Kidney glomerular epithelial cell (primary cell): ENCODE data around the gene PAPSS2.
"Not testable (repeated sequence)": the region's sequence is repeated elsewhere in the genome, so short reads cannot be mapped to it uniquely, and the experiment has no call there.

Experiments
- DNase-seq: peaks from one replicate; lab custom pipeline; 2025; lab: John Stamatoyannopoulos, UW

The PAPSS2 gene

DNA sequence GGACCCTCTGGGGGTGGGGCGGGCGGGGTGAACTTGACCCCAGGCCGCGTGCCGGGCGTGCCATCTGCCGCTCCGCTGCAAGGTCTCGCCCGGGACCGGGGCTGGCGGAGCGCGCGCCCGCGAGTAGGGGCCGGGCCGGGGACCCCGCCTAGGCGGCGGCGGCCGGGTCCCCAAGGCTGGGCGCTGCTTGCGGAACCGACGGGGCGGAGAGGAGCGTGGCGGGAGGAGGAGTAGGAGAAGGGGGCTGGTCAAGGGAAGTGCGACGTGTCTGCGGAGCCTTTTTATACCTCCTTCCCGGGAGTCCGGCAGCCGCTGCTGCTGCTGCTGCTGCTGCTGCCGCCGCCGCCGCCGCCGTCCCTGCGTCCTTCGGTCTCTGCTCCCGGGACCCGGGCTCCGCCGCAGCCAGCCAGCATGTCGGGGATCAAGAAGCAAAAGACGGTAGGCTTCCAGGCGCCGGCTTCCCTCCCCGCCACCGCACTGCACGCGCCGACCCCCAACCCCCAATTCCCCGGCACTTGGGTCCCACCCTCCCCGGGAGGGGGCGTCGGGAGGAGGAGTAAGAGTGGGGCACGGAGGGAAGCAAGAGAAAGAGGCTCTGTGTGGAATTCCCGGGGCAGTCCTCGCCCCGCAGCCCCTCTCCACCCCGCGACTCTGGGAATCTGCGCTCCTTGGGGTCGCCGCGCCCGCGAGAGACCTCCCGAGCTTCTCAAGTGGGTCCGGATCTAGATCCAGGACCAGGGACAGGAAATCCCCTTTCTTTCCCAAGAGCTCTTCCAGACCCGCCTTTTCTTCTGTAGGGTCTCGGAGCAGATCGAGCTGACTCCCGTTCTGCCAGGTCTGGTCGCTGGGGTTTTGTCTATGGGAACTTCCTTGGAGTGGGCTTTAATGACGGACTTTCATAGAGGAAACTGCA is at the start of gene PAPSS2:
Gene PAPSS2 (plus strand): TSS at position 308 of the 913 bp plus-strand sequence. CDS start 104 bp downstream, at position 412.
- DNase-seq = peak; percentile 24

DNA sequence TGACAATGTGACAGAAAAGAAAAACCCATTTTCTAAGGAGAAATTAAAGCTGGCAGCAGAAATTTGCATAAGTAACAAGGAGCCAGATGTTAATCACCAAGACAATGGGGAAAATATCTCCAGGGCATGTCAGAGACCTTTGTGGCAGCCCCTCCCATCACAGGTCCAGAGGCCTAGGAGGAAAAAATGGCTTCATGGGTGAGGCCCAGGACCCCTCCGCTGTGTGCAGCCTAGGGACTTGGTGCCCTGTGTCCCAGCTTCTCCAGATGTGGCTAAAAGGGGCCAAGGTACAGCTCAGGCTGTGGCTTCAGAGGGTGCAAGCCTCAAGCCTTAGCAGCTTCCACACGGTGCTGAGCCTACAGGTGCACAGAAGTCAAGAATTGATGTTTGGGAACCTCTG is 48.3 kb upstream of the PAPSS2 start:
- not testable (repeated sequence) for DNase-seq

DNA sequence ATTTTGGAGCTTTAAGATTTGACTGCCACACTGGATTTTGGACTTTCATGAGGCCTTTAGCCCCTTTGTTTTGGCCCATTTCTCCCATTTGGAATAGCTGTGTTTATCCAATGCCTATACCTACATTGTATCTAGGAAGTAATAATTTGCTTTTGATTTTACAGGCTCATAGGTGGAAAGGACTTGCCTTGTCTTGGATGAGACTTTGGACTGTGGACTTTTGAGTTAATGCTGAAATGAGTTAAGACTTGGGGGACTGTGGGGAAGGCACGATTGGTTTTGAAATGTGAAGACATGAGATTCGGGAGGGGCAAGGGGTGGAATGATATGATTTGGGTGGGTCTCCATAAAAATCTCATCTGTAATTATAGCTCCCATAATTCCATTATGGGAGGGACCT is 47.6 kb upstream of the PAPSS2 start:
- DNase-seq = no peak

DNA sequence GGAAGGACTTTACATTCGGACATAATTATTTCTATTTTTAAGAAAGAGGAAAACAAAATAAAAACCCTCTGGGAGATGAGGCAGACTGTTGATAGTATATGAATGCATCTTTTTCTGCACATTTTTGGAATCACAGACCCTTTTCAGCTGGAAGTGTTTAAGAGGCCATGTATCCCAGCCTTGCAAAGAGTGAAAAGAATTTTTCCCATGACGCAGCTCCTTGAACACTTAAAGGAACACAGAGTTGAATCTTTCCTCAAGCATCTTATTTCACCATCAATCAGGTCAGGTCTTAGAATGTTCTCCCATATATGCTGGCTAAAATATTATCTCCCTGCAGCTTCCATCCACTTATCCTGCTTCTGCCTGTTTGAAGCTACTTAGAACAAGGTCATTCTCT is 45.9 kb upstream of the PAPSS2 start:
- no peak for DNase-seq

DNA sequence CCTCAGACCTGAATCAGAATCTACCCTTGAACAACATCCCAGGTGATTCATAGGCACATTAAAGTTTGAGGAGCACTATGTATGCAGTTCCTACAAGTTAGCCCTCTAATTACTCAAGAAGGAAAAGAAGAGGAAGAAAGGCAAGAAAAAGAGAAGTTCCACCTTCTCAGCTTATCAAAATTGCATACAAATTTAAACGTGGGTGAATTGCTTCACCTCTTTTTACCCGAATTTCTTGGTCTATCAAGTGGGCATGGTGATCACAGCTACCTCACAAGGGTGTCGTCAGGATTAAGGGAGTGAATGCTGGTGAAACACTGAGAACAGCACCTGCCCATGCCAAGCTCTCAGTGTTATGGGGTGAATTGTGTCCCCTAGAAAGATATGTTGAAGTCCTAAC is 43.8 kb upstream of the PAPSS2 start:
- DNase-seq = no peak

DNA sequence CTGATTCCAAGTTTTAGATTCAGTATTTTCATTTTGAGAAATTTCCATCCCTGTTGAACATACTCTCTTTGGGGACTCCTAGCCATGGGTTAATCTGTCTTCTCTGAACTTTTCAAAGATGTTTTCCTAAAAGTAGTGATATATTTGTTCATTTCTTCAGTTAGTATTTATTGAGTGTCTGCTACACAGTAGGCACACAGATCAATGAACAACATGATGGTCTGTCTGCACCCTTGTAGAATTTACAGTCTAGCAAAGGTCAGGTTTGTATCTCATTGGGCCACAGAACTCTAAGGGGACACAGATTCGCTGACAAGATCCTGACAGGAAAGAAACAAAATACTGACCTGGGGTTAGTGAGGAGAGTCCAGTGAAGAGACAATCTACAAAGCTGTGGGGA is 42.2 kb upstream of the PAPSS2 start:
- DNase-seq = no peak

DNA sequence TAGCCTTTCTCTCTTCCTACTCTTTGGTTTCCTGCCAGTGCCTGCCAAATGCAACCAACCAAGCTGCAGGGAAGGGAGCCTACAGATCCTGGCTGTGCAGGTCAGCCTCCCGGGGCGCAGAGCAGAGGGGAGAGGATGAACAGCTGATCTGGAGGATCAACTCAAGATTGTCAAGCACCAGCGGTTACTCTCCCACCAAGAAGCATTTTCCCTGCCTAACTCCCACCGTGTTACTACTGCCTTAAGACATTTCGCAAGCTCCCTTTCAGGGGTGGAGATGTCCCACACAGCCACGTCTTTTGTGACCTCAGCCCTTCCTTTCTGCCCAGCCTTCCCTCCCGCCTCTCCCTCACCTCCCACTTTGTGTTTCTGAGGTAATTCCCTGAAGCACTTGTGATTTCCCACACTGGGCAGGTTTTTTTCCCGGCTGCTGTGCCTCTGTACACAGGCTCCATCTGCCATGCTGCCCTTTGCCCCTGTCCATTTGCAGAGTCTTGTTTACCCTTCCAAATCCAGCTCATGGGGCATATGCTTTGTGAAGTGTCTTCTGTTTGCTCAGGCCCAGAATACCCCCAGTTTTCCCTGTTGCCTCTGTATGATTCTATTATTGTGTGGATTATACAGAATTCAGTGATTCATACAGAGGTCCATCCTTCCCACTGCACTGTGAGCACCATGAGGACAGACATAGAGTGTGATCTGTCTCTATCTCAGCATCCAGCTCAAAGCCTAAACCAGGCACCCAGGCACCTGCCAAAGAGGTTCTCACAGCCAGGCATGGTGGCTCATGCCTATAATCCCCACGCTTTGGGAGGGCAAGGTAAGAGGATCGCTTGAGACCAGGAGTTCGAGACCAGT is 40.9 kb upstream of the PAPSS2 start:
- DNase-seq = peak; percentile 26

DNA sequence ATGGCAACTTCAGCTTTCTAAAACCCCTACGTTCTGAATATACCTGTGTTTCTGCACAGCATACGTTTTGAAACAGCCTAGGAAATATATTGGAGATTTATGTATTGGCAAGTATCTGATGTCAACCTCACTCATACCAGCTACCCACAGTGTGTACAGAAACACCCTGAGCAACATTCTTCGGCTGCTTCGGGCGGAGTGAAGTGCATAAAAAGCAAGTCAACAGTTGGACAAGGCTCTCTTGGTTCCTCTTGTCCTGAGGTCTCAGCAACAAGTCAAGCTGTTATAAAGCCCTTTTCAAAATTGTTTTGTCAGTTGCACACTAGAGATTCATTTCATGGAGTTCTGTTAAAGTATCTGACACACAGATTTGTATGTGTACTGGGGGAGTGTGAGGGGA is 40.0 kb upstream of the PAPSS2 start:
- no peak for DNase-seq

DNA sequence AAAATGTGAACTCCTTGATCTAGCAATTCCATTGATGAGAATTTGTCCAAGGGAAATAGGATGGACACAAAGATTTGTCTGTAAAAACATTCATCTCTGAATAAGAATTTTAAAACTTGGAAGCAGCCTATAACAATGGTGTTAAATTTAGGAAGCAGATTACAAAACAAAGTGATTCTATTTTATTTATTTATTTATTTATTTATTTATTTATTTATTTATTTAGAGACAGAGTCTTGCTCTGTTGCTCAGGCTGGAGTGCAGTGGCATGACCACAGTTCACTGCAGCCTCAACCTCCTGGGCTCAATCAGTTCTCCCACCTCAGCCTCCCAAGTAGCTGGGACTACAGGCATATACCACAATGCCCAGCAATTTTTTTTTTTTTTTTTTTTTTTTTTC is 38.2 kb upstream of the PAPSS2 start:
- not testable (repeated sequence) for DNase-seq

DNA sequence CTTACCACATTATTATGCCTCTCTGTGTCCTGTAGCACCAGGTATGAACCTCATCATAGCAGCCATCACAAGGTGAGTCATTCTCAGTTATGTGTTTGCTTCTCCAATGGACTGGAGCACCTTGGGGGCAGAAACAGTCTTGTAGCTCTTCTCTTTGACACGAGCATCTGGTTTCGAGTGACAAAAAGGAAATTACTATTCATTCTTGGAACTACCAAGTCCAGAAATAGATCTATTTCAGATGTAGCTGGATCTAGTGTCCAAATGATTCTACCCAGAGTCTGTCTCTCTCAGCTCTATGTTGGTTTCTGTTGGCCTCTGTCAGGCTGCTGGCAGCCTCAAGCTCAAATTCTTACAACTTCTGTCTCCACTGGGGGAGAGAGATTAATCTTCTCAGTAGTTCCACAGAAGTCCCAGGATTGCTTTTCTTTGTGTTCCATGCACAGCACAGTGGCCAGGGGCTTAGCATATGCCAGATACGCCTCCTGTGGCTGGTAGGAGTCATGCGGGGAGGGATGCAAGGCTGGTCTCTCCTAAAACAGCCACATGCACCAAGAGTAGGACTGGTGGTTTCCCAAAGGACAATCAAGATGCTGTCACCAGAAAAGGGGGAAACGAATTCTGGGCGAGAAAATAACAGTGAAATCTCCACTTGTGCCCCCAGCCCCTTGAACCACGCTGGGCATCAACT is 37.2 kb upstream of the PAPSS2 start:
- no peak for DNase-seq

DNA sequence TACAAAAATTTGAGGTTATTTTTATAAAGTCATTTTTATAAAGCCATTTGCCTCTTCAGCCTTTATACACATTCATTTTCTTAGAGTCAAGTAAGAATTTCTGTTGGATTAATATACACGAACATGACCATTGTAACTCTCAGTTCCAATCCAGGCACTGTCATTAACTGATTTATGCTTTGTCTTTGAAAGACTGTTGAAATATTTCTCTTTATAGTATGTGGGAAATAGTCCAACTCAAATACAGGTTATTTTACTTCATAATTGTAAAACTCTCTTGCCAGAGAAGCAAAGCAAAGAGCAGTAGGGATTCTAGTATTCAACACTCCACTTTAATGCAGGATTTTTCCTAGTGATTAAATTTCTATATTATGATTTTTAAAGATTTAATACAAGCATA is 36.5 kb upstream of the PAPSS2 start:
- no peak for DNase-seq

DNA sequence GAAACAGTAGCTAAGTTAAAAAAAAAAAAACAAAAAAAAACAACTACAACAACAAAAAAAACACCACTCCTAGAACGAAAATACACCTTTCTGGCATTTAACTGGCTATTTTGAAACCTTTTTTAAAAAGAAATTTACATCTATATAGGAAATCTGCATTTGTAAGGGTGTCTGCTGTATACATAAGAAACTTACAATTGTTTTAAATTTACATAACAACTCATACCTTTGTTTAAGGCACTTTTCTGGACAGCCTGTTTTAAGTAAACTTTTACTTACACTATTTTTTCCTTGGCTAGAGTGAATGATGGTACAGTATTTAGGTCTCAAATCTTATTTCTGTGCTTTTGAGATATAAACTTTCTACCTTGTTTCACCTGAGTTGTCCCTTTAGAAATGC is 34.0 kb upstream of the PAPSS2 start:
- DNase-seq = no peak

DNA sequence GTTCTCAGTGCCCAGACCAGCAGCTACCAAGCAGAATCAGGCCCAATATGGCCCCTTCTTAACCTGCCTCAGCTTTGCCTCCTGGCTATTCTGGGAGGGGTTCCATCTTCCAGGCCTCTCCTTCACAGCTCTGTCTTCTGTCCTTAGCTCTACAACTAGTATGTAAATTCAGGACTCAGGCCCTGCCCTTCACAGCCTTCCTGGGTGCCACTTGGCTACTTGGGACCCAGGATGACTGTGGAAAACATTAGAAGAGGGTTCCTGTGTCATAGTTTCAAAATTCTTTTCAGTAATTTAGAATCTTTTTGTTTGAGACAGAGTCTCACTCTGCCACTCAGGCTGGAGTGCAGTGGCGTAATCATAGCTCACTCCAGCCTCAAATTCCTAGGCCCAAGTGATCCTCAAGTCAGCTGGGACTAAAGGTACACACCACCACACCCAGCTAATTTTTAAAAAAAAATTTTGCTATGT is 33.2 kb upstream of the PAPSS2 start:
- no peak for DNase-seq

DNA sequence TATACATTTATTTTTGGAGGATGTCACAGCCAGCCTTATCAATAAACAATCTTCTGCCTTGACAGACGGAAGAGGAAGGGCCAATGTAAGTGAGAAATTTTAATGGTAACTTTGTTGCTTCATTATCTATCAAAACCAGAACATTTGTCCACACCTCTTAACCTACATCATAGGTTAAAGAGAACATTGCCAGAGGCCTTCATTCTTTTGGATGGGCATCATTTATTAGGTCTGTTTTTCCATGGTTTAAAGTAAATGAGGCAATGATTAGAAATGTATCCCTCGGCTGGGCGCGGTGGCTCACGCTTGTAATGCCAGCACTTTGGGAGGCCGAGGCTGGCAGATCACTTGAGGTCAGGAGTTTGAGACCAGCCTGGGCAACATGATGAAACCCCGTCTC is 29.5 kb upstream of the PAPSS2 start:
- DNase-seq = no peak

DNA sequence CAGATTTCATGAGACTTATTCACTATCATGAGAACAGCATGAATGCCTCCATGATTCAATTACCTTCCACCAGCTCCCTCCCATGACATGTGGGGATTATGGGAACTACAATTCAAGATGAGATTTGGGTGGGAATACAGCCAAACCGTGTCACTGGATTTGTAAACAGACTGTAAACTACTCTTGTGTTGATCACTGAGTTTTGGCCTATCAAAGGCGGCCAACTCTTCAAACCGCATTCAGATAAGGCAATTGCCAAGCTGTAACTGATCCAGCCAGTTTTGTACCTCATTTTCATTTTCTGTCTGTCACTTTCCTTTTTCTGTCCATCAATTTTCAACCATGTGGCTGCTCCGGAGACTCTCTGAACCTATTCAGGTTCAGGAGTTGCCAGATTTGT is 27.2 kb upstream of the PAPSS2 start:
- no peak for DNase-seq

DNA sequence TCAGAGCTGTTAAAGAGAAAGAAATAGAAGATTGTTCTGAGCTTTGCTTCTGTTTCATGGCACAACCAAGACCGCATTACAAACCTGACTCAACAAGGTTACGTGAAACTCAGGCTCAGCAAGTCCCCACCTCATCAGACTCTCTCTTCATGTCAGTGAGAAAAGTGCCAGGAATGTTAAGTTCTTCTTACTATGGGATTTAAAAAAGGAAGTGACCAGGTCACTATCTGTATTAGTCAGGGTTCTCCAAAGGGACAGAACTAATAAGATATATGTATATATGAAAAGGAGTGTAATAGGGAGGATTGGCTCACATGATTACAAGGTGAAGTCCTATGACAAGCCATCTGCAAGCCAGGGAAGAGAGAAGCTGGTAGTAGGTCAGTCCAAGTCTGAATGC is 25.4 kb upstream of the PAPSS2 start:
- no peak for DNase-seq

DNA sequence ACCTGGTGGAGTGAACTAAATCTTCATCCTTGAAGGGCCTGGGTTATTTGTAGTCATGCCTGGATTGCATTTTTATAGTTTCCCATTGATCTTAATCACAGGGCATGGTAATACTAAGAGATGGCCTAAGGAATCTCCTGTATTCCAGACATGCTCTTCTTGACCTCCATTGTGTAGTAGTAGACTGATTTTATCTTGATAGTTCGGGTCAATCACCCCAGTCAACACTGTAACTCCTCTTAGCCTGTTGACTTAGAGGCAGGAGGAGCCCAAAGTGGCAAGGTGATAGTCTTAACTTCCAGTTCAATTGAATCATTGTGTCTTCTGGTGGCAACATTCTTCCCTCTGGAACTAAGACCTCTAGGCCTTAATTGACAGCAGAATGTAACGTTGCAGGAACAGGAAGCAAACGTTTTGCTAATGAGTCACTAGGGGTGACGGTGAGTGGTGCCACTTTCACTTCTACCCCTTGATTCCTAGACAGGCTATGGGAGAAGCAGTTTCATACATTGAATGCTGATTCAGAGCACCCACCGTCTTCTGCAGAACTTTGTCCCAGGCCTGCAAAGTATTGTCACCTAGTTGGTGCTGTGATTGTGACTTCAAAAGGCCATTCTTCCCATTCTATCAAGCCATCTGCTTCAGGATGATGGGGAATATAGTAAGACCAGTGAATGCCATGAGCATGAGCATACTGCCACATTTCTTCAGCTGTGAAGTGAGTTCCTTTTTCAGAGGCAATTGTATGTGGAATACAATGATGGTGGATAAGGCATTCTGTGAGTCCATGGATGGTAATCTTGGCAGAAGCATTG is 24.0 kb upstream of the PAPSS2 start:
- DNase-seq = peak; percentile 72

DNA sequence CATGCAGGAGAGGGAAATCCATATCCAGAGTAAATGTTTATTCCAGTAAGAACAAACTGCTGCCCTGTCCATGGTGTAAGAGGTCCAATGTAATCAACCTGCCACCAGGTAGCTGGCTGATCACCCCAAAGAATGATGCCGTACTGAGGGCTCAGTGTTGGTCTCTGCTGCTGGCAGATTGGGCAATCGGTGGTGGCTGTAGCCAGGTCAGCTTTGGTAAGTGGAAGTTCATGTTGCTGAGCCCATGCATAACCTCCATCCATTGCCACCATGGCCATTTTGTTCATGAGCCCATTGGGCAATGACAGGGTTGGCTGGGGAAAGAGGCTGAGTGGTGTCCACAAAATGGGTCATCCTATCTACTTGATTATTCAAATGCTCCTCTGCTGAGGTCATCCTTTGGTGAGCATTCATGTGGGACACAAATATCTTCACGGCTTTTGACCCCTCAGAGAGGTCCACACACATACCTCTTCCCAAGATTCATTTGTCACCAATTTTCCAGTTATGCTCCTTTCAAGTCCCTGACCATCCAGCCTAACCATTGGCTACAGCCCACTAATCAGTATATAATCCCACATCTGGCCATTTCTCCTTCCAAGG is 23.3 kb upstream of the PAPSS2 start:
- no peak for DNase-seq

DNA sequence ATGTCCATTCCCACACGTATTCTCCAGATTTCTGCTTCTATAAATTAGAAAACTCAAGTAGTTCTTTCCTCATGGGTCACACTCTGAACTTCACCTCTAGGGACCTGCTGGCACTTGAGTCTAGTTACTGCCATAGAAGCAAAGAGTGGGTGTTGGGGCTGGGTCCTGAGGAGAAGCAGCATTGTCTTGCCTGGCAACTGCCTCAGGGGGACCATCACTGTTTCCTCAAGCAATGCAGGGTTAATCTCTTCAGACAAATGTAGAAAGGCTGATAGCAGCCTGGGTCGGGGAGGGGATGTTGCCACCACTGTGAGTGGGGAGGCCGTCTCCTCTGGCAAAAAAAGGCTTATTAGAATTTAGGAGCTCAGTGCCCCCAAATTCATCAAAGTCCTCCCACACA is 20.2 kb upstream of the PAPSS2 start:
- DNase-seq = no peak

DNA sequence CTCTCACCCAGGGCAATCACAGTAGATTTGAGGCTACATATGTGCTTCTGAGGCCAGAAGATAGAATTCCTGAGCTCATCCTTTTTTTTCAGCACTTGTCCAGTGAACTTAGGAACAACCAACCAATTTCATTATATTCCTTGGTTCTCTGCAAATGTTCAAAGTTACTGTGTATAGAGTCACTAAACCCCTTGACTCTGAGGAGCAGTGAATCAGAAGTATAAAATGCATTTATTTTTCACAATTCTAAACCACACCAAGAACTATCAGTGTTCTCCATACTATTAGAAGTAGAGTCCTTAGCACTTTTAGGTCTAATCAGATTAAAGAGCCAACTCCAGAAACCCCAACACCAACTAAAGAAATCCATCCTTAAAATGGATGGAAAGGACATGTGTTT is 19.6 kb upstream of the PAPSS2 start:
- DNase-seq = no peak

DNA sequence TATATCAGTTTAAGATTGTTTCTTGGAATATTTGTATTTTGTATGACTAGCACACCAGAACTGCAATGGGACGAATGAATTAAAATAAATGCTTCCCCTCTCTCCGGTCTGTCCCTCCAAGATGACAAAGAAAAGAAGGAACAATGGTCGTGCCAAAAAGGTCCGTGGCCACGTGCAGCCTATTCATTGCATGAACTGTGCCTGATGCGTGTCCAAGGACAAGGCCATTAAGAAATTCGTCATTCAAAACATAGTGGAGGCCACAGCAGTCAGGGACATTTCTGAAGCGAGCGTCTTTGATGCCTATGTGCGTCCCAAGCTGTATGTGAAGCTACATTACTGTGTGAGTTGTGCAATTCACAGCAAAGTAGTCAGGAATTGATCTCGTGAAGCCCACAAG is 17.2 kb upstream of the PAPSS2 start:
- no peak for DNase-seq
